GM18909 (cell line): ENCODE data around the gene ZMIZ1.

ENCODE experiments used
- ATAC-seq: cut with Tn5 transposase; IDR thresholded peaks from one replicate; pipeline ENCODE4 v1.9.1; 2021; ENCODE audit warnings: mild to moderate bottlenecking; ENCODE audit not compliant: unreplicated experiment, poor library complexity

The ZMIZ1 gene

DNA sequence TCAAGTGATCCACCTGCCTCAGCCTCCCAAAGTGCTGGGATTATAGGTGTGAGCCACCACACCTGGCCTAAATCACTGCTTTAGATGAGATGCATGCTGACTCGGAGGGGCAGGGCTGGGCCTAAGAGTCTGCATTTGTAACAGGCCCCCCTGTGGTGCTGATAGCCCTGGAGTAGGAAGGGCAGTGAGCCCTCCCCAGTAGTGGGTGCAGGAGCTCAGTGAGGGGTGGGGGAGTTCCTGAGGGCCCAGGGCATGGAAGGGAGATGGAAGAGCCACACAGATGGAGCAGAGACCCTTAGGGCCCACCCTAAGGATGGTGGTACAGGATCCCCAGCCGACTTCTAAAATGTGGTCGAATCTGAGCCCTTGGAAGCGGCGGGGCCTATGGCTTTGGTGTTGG, 146.8 kb downstream of the ZMIZ1 start:
- ATAC-seq, result no peak

DNA sequence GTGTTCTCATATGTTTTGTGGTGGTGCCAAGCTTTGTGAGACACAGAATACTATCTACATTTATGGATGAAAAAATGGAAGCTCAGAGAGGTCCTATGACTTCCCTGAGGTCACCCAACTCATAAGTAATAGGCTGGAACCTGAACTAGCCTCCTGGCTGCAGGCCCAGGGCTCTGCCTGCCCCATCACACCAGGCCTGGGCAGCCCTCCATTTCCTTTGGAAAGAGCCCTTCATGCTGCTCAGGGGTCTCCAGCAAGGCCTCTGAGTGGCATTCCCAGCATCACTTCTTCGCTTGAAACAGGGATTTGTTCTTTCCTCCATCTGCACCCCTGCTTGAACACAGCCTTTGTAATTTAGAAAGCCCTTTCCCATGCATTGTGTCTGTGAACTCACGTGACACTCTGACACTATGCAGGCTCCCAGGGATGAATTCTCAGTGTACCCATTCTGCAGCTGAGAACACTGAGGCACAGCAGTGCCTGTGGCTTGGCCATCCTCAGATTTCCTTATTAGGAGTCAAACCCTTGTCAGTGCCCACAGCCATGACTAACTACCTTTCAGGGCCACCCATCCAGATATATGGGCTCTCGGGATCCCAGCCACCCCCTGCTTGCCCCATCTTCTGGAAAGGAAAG, 150.7 kb downstream of the ZMIZ1 start:
- ATAC-seq, result no peak

DNA sequence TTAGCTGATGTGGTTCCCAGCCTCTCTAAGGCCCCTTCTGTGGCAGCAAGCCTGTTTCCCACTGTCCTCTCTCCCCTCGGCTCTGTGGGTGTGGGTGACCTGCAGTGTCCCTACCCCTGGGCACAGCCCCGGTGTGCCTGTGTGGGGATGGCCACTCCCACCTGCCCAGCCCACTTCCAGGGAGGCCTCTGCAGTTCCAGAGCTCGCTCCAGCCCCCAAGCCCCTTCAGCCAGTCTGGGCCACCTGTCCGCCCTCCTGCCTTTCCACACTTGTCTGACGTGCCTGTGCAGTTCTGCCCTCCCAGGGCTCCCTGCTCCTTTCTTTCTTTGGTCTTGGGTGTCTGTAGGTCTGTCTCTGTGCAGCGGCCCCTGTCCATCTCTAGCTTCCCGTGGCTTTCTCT, 151.5 kb downstream of the ZMIZ1 start:
- ATAC-seq, result no peak

DNA sequence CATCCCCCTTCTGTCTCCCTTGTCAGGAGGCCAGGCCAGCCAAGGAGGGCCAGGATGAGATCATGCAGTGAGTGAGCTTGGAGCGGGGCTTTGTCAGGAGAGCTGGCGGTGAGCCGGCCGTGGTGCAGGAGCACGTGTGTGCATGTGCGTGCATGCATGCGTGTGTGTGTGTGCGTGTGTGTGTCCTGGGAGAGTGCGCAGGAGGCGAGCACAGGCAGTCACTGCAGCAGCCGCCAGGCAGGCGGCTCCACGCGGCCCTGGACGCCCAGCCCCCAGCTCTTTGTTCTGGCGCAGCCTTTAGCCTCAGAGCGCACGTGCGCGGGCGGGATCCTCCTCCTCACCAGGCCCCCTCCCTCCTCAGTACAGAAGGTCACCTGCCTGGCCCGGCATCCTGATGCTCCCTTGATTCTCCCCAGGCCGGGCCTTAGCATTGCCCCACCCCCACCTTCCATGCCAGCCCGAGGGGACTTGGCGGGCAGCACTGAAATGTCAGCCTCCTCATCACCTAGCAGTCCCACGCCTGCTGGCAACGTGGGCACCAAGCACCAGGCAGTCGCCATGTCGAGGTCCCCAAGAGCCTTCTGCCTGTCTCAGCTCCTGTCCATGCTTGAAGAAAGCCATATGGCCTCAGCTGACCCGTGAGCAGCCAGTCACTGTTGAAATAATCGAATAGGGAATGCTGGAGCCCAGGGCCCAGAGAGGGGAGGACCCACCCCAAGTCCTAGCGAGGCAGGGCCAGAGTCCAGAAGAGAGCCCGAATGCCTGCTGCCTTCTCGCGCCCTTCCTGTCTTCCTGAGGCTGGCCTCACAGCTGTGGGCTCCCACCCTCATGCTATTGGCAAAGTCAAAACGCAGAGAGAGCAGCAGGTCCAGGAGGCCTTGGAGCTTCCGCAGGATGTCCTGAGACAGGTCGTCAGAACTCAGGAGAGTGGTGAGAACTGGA, 152.6 kb downstream of the ZMIZ1 start:
- no peak for ATAC-seq

DNA sequence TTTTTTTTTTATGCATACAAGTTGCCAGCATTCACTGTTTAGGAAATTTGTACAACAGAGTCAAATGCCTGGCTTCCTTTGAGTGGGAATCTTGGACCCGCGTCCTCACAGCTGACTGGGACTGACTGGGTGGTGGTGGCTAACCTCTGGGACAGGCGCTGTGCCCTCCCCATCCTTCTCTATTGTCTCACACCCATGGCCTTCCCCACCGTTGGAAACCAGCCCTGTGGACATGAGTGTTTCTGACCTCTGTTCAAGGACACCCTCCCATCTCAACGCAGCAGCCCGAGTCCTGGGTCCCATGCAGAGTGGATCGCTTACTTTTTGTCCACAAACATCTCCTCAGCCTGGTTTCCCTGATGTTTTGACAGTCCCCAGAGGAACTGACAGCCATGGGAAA, 153.4 kb downstream of the ZMIZ1 start:
- no peak for ATAC-seq

DNA sequence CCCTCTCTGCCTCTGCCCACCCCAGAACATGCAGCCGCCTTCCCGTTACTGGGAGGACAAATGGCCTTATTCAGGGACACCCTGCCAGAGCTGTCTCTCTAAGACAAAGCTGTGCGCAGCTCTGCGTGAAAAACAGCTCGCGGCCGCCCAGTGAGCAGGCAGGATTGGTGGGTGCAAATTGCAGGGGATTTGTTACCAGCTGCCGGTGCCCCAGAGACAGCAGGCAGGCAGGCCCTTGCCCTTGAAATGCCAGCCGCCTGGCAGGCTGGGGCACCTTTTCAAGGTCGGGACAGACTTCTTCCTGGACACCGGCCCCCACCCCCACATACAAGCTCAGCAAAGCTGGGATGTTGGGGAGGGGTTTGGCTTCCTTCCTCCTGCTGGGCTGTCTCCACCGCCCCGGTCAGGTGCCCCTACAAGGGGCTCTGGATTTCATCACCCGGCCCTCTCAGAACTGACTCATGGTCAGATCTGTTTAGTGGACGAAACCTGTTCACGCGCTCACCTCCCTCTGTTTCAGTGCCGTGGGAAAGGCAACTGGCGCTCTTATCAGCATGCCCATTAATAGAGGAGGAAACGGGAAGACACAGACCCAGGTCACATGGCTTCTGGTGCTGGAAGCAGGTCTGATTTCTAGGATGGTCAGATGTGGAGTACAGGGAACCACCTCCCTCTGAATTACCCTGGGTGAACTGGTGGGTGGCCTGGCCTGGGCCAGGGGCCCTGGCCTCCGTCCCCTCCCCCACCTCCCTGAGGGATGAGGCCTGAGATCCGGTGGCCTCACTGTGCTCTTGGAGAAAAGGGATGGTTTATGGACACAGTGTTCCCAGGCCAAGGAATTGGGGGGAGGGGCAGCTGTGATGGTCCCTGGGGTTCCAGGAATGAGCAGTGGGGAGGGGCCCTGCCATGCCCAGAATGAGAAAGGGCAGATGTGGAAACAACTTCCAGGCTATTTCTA, 154.6 kb downstream of the ZMIZ1 start:
- no peak for ATAC-seq

DNA sequence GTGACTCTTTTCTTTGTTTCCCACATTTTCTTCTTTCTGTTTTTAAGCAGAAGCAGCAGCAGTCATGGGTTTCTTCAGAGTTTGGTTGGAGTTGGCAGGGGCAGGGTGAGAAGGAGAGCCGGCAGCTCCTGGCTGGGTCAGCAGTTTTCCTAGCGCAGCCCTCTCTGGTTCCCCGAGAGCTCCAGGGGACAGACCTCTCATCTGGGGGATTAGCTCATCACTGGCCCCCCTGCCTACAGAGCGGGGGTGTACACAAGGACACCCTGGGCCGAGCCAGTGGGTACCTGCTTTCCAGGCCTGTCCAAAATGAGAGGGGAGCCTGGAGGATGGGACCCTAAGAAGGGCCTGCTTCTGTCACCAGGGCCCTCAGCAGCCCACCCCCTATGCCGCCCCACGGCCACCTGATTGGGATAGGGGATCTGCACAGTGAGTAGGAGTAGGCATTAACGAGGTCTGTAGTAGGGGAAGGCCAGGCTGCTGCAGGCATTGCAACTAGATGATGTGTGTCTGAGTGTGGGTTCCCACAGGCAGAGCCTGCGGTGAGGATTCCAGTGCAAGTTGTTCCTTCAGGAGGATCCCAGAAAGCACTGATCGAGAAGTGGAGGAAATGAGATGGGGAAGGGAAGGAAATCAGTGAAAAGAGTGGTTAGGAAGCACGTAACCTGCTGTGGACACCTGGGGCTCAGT, 155.6 kb downstream of the ZMIZ1 start:
- no peak for ATAC-seq

DNA sequence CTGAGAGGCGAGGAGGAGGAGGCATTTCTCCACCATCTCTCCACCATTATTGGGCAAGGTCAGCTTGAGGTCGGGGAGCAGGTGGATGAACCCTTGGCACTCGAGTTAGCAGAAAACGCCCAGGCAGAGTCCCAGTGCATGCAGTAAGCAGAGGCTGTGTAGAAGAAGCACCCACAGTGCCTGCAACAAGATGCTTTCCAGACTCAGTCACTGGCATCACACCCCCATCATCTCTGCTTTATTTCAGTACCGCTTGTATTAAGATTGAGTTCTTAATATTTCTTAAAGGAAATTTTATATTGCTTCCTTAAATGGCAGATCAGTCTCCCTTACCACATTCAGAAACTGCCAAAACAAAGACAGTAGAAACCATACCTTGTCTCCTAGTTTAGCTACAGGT, 156.2 kb downstream of the ZMIZ1 start:
- ATAC-seq, result no peak

DNA sequence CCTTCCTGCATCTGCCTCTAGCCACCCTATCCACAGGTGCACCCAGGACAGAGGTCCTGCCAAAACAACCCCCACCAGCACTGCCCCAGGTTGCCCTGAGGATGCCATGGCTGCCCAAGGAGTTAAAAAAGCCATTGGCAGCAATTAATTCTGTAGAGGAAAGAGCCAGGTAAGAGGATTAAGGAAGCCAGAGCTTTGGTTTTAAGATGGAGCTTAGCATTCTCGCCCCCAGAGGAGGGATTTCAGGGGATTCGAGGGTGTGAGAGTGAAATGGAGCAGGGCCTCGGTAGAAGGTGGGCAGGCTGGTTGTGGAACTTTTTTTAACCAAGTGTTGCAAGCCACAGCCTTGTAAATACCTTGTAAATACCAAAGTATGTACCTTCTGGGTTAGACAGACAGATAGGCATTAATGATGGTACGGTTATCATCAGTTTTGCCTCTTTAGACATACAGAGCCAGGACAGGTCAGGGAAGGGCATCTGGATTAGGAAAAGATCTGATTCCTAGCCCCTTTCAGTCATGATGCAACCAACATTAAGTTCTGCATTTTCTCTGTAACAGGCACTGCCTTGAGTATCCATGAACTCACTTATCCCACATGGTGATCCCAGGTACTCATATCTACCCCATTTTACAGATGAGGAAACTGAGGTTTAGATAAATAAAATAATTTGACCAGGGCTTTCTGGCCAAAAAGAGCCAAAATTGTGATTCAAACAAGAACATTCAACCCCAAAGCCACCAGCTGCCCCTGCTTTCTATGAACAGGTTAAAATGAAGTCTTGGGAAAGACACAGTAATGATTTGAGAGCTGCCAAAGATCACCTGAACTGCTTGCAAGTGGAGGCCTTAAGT, 157.9 kb downstream of the ZMIZ1 start:
- no peak for ATAC-seq

DNA sequence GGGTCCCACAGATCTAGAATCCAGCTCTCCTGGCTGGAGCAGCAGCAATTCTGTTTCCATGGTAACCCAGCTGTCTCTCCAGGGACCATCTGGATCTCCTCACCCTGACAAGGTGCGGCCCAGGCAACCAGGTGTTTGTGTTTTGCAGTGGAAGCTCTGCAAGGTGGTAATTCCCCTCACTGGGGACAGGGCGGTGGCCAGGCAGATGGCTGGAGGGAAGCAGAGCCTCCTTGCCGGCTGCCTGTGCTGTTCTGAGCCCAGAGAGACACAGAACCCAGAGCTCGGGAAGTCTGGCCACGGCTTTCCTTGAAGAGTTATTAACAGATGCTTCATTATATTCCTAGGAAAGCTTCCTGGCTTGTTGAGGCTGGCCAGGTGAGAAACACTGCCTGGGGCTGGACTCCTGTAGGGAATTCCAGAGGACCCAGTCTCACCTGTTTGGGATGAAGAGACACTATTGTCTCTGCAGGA, 160.3 kb downstream of the ZMIZ1 start:
- no peak for ATAC-seq

DNA sequence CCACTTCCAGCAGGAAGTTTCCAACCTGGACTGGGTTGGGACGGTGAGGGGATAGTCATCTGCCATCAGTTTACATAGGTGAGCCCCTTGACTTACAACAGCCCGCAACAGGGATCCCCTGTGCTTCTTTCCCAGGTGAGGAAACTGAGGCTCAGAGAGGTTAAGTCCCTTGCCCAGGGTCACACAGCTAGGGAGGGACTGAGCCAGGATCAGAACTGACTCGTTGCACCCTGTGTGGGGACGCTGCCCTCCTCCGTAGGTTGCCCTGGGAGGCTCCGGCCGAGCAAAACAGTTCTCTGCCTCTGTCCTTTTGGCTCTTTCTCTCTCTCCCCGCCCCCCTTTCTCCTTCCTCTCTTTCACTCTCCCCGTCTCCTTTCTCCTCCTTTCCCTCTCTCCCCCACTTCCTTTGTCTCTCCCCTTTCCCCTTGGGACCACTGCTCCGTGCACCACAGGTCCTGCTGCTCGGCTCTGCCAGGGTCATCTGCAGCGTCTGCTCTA, 161.1 kb downstream of the ZMIZ1 start:
- ATAC-seq, result no peak

DNA sequence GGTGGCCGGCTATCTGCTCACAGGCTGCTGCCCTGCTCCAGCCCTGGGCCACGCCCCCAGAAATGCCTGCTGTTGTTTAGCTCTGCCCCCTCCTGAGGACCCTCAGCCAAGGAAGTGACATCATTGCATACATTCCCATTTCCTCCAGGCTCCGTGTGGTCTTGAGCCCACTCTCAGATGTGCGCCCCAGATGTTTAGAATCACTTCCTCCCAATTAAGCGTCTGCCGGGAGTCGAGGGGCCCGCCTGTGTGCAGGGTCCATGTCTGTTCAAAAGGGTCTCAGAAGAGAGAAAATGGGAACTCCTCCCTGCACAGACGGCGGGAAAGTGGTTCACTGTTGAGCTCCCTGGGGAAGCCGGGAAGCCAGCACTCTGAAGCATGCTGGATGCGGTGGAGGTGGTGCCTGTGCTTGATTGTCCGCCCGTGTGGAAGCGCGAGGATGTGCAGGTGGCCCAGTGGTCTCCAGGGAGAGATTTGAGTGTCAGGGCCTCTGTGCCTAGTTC, 161.6 kb downstream of the ZMIZ1 start:
- ATAC-seq, result no peak

DNA sequence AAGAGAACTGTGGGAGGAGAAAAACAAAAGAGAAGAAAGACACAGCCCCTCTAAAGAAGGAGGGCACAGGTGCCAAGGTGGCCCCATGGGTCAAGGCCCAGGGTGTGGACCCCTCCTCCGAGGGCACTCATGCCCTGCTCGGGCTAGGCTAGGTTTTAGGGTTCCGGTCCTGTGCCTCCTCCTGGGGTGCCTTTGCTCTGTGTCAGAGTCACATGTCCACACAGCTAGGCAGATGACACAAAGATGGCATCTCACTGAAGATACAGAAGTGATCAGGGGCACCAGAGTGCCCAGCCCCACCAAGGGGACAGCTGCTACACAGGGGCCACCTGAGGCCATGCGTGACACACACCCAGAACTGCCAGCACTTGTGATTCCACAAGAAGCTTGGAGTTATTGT, 162.1 kb downstream of the ZMIZ1 start:
- no peak for ATAC-seq

DNA sequence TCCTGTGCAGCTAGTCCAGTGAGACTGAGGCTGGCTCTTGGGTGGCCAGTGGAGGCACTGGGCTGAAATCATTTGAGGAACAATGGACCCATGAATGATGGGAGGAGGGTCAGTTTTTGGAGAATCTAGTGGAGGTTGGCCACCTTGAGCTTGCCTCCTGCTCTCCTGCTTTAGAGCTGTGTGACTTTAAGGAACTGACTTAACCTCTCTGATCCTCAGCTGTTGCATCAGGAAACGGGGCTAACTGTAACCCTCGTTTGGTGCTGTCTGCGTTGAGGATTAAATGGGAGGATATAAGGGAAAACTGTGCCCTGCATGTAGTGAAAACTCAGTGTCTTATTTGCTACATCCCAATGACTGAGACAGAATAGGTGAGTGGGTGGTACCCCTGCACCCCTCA, 163.1 kb downstream of the ZMIZ1 start:
- no peak for ATAC-seq

DNA sequence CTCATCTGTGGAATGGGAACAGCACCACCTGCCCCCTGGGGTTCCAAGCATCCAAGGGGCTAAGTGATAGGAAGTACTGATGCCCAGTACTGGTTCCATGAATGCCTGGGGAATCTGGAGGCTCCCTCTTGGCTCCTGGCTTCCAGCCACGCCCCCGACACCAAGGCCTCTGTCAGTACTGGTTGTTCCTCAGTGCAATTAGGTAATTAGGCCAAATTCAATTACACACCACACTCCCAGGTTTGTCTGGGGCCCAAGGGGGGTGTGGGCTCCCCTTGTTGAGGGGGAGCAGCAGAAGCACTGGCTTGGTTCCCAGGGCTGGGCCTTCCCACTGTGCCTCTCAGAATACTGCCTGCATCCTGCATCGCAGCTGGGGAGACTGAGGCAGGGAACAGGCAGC, 164.1 kb downstream of the ZMIZ1 start:
- no peak for ATAC-seq

DNA sequence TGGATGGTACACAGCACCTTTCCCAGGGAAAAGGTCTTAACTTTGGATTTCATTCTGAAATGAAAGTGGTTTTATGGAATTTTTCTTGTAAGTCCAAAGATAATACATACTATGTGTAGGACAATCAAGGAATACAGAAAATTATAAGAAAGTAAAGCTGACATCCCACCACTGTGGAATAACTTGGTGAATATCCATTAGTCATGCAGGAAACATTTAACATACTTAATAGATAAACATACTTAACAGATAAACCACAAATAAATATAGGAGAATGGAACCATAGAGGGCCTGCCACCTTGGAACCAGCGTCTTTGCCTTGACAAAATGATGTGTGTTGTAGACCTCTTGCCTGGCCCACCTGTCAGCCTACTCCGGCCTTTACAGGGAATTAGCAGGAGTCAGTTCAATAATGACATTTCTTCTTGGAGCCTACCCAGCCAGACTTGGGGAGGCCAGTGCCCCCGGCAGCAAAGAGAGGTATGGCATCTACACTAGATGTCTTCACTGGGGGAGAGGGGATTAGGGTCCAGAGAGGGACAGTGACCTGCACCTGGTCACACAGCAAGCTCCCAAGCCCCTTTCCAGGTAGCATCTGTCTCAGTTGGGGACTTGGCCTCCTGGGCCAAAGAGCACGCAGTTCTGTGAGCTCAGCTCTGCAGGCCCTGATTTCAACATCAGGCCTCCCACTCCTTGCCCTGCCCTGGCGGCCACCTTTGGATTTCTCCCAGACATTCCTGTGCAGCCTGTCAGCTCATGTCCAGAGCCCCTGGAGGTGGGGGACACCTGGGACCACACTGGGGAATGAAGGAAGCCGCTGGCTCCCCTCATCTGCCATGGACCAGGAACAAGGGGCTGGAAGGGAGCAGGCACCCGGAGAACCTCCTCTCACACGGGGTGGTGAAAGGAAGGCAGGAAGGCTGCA, 165.9 kb downstream of the ZMIZ1 start:
- ATAC-seq, result no peak

DNA sequence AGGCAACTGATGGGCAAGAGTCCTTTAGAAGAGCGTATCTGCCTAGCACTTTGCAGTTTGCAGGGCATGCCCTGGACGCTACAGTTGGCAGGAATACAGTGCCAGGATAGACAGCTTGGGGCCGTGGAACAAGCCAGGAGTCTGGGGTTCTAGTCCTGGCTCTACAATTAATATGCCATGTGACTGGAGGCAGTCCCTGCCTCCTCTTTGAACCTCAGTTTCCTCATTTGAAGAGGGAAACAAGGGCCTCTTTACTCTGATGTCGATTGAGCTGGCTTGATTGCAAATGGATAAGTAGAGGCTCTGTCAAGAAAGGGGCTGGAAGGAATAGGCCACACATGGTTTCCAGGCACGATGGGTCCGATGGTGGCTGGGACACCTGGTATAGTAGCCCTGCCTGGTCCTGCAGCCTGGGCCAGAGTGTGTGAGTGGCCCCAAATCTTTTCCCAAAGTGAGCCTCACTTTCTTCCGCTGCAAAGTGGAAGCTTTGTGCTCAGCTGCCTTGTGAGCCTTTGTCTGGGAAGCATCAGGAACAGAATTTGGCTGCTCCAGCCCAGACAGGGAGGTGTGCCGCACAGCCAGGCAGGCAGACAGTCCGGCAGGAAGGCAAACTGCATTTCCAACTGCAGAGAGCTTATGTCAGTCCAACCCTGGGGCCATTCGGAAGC, 167.1 kb downstream of the ZMIZ1 start:
- ATAC-seq, result no peak
